ENCODE results near the gene NOG. TPM values are rescaled to one million over a fixed set of nuclear protein-coding genes. Genes with fewer than 3 reads are reported as not detected.

Gene NOG
- total RNA-seq, 1 donor from 2014 or later, result 75.6 TPM

GRCh38 chr17:56596691-56597494, 3.4 kb downstream of the NOG start:
- DNase-seq (ENCODE audit: low read depth), result no peak
- peak overlapping the region; percentile 51 for H3K4me3 ChIP-seq (ENCODE audit: low read depth, low read length)
- no peak for TF ChIP-seq CTCF (conservative IDR thresholded peaks at IDR 0.05; ENCODE audit: low read depth, low read length)

GRCh38 chr17:56597495-56597990, 4.0 kb downstream of the NOG start:
- peak overlapping the region; percentile 49 for H3K4me3 ChIP-seq (ENCODE audit: low read depth, low read length)
- no peak for DNase-seq (ENCODE audit: low read depth)
- TF ChIP-seq CTCF (conservative IDR thresholded peaks at IDR 0.05; ENCODE audit: low read depth, low read length), result no peak

GRCh38 chr17:56598466-56598865, 5.0 kb downstream of the NOG start:
- DNase-seq (ENCODE audit: low read depth), result no peak
- no peak overlapping the region for H3K4me3 ChIP-seq (ENCODE audit: low read depth, low read length)
- TF ChIP-seq CTCF (conservative IDR thresholded peaks at IDR 0.05; ENCODE audit: low read depth, low read length), result no peak

GRCh38 chr17:56599088-56599487, 5.6 kb downstream of the NOG start:
- no peak for TF ChIP-seq CTCF (conservative IDR thresholded peaks at IDR 0.05; ENCODE audit: low read depth, low read length)
- DNase-seq (ENCODE audit: low read depth), result no peak

GRCh38 chr17:56599566-56599965, 6.1 kb downstream of the NOG start:
- H3K4me3 ChIP-seq (ENCODE audit: low read depth, low read length), result no peak overlapping the region
- no peak for TF ChIP-seq CTCF (conservative IDR thresholded peaks at IDR 0.05; ENCODE audit: low read depth, low read length)
- no peak for DNase-seq (ENCODE audit: low read depth)

More at GRCh38 chr17:56599088-56599487, 5.6 kb downstream of the NOG start:
- H3K4me3 ChIP-seq (ENCODE audit: low read depth, low read length), result no peak overlapping the region

GRCh38 chr17:56600256-56600655, 6.8 kb downstream of the NOG start:
- no peak overlapping the region for H3K4me3 ChIP-seq (ENCODE audit: low read depth, low read length)
- no peak for DNase-seq (ENCODE audit: low read depth)
- TF ChIP-seq CTCF (conservative IDR thresholded peaks at IDR 0.05; ENCODE audit: low read depth, low read length), result no peak

GRCh38 chr17:56601591-56601990, 8.1 kb downstream of the NOG start:
- no peak overlapping the region for H3K4me3 ChIP-seq (ENCODE audit: low read depth, low read length)
- DNase-seq (ENCODE audit: low read depth), result no peak
- TF ChIP-seq CTCF (conservative IDR thresholded peaks at IDR 0.05; ENCODE audit: low read depth, low read length), result no peak

All from epithelial cell of proximal tubule (primary cell).